GM19099 (cell line): ENCODE measurements around the gene PITPNC1.

Source experiments
- POLR2A ChIP-seq: IDR thresholded peaks from 3 replicates; pipeline ENCODE4 v1.6.1; 2011; ENCODE audit warnings: low read depth; ENCODE audit not compliant: insufficient read length; ENCODE audit errors: extremely low read depth

PITPNC1 gene

DNA sequence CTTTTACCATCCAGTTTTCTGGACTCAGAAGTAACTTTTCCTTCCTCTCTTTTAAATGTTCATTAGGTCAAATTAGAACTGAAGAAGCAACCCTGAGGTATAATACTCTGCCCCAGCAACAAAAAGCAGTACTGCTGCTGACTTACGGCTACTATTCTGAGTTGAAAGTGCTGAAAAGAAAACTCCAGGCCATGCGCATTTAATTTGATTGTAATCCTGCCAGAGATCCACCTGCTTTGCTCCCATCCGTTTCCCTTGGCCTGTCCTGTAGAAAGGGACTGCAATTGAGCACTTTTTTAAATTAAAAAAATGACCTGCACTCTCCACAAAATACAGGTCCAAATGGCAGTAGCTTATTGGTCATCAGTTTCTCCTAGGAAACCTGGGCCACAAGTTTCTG is 61.6 kb downstream of the PITPNC1 start:
- TF ChIP-seq POLR2A, result no peak

DNA sequence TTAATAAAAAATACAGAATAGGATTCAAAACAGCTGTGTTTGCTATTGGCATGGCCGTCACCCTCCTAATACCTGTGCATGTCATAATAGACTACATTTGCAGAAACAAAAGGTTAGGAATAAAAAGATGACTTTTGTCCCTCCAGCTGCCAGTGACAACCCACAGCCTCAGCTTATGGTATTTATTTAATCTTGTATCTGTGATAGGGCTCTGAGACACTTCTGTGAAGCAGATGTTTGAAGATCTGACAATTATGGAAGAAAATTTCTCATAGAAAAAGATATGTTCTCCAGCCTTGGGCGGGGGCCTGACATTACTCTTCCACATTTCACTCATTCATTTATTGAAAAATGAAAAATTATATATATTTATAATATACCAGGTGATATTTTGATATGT is 62.2 kb downstream of the PITPNC1 start:
- no peak for TF ChIP-seq POLR2A

DNA sequence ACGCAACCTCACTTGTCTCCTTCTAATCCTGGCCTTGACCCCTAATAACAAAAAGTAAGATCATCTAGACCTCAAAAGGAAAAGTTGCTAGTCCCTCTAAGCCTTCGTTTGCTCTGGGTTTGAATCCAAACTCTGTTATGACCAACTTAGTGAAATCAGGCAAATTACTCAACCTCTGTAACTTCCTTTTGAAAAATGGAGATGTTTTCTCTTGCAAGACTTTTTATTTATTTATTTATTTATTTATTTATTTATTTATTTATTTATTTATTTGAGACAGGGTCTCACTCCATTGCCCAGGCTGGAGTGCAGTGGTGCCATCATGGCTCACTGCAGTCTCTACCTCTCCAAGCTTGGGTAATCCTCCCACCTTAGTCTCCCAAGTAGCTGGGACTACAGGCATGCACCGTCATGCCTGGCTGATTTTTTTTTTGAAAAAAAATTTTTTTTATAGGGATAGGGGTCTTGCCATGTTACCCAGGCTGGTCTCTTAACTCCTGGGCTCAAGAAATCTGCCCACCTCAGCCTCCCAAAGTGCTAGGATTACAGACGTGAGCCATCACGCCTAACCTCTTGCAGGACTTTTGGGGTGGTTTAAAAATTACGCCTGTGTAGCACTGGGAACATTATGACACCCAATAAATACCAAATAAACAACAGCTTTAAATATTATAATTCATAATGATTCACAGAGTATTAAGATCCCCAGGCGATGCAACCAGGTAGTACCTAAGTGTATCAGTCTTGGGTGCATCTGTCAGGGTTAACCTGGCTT is 63.4 kb downstream of the PITPNC1 start:
- no peak for TF ChIP-seq POLR2A

DNA sequence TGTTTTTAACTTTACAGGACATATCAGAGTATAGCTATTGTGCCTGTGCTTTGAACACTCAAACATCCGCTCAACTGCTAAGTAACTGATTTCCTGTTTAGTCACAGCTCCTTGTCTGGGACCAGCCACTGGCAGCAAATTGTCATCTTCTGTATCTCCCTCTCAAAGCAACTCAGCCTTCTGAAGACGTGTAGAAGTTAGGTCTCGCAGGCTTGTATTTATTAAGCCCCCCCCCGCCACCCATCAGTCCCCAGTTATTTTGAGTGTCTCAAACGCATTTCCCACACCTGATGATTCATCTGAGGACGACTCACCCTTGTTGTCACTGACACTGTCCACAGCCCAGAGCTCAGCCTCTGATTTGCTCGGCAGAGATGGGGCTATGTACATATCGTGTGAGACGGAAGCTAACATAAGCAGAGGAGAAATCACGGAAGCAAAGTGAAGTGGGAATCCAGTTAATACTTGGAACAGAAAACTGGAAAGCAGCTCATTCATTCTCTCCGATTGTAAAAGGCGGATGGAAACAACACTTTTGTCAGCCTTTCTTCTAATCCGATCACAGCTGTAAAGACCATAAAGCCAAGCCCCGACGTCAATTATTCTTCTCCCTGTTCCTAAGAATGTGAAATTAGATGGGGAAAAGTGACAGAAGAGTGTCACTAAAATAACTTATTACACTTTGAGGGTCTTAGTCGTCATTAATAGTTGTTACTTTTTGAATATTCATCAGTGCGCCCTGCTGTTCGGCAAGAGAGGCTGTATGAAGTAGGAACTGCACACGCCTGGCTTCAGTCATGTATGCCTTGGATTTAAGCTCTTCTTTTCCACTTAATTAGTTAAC is 64.2 kb downstream of the PITPNC1 start:
- TF ChIP-seq POLR2A, result no peak

DNA sequence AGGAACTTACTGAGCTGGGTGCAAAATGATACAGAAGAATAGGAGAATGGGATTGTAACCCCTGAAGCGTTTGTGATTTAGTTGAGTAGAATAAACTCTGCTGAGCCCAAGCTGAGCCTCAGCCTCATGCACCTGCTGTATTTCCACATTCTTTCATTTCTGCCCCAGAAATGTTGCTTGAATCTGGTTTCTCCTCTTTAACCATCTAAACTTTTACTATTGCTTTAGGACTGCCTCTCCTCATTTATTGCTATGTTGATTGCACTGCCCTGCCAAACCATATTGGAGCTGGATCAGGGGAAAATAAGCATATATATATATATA is 64.8 kb downstream of the PITPNC1 start:
- TF ChIP-seq POLR2A, result no peak

DNA sequence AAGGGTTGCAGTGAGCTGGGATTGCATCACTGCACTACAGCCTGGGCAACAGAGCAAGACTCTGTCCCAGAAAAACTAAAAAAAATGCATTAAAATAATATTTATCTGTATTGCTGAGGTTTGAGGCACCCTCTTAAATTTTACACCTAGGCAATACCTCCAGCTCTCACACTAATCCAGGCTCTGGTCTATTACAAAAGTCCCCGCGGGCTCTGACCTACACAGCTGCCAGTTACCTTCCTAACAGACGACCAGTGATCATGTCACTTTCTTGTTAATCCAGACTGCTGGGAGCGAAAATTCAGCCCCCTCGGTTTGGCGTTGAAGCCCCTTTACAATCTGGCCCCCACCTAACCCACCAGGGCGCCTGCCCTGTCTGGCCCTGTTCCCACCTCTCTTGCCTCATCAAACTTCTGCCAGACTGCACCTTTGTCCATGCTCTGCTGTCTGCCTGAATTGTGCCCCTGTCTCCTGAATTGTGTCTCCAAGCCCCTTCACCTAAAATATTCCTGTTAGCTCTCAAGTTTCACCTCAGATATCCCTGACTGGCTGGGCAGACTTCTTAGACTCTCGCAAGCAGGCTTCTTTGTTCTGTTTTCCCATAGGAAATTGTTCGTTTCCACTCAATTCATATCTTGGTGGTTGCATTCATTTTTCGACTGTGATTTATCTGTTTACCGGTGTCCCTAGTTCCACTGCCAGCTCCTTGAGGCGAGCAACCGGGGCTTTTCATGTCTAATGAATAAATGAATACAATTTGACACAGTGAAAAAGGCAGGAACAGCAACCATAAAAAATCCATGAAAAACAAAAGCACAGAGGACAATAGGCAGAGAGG is 65.9 kb downstream of the PITPNC1 start:
- no peak for TF ChIP-seq POLR2A

DNA sequence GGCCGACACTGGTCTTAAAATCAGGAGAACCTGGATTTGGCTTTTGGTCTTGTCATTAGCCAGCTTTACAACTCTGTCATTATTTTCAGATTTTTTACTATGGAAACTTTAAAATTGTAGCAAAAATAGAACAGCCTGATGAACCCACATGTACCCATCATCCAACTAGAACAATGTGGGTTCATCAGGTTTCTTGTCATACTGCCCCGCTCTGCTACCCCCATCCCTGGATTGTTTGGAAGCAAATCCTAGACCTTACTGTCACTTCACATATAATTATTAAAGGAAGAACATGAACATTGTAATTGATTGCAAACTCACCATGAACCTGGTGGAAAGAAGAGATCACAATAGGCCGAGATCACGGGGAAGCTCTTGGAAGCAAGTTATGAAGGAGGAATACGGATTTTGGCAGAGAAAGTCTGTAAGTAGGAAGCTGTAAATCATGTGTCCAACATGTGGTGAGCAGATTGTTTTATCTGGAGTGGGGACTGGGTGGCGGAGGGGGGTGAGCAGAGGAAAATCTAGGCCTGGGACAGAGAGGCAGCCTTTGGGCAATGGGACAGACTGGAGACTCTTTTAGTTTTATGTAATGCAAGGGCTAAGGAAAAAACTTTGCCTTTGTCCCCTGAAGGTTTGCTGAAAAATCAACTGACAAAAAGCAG is 67.0 kb downstream of the PITPNC1 start:
- TF ChIP-seq POLR2A, result no peak

DNA sequence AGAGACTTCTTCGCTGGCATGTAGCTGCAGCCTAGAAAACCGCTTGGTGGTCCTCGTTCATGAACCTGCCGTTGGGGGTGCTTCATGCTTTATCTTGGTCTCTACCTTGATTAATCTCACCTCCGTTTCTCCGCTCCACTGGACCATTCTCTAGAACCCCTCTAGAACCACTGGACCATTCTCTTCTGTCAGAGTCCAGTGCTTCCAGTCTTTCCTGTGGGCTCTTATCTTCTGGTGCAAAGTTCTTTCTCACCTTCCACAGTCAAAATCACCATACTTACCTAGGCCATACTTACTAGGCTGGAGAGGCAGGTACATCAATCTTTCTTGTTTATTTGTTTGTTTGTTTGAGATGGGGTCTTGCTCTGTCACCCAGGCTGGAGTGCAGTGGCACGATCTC is 71.4 kb downstream of the PITPNC1 start:
- no peak for TF ChIP-seq POLR2A

DNA sequence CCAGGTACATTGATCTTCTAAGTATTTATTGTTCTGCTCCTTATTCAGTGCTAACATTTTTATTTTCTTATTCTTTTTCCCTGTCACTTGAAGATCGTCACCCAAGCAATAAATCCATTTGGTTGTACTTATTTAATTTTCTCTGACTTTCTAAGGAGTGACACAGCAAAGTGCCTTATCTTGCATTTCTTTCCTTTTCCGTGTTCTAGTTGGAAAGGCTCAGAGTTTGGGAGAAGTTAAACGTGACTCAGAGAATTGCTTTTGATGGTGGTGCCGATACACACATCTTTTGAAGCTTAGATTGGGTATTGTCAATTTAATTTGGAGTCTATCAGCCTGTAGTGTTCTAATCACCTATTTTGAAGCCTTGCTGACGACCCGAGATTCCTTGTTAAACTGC is 72.0 kb downstream of the PITPNC1 start:
- TF ChIP-seq POLR2A, result no peak

DNA sequence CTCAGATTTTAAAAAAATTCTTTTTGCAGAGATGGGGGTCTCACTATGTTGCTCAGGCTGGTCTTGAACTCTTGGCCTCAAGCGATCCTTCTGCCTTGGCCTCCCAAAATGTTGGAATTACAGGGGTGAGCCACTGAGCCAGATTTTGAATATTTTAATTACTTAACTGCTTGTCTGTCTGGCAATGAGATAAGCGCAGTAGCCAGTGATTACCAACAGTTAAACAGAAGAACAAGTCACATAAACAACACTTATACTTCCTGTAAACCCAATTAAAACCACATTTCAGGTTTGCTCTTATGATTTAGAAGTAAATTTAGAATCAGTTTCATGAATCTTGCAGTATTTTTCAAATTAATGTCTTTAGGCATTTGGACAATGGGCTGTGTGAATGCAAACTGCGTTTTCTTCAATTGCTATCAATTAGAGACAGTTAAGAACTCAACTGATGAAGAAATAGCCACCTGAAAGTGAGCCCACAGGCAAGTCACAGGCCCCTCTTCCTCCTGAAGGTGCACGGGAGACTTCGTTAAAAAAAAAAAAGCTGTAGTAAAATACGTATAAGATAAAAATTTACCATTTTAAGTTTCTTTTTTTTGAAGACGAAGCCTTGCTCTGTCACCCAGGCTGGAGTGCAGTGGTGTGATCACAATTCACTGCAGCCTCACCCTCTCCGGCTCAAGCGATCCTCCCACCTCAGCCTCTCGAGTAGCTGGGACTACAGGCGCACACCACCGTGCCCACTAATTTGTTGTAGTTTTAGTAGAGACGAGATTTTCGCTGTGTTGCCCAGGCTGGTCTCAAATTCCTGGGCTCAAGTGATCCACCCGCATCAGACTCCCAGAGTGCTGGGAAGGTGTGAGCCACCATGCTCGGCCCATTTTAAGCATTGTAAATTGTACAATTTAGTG is 73.0 kb downstream of the PITPNC1 start:
- no peak for TF ChIP-seq POLR2A

DNA sequence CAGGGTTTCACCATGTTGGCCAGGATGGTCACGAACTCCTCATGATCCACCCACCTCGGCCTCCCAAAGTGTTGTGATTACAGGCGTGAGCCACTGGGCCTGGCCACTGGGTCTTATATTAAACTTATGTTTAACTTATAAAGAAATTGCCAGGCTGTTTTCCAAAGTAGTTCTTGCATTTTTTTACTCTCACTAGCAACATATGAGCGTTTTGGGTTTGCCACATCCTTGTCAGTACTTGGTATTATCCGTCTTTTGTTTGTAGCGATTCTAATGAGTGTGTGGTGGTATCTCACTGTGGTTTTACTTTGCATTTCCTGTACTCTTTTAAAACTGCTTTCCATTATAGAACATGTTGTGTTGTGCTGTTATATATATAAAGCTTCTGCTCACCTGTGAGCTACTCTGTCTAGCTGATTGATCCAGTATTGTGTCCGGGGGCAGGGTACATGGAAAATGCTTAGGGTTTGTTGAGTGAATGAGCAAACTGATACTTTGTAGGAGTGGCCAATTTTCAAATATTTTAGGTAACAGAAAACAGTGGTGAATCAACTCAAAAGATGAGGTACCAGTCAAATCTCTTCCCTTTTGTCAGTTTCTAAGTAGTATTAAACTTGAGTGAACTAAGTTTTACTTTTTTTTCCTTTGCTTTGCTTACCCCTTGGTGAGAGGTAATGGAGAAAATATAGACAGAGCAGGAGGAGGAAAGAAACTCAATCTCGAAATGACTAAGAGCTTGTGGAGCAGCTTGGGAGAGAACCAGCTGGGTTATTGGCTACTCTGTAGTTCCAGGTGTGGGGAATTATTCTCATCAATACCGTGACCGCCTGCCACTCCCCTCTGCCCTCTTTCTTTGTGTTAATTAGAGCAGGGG is 75.8 kb downstream of the PITPNC1 start:
- no peak for TF ChIP-seq POLR2A

DNA sequence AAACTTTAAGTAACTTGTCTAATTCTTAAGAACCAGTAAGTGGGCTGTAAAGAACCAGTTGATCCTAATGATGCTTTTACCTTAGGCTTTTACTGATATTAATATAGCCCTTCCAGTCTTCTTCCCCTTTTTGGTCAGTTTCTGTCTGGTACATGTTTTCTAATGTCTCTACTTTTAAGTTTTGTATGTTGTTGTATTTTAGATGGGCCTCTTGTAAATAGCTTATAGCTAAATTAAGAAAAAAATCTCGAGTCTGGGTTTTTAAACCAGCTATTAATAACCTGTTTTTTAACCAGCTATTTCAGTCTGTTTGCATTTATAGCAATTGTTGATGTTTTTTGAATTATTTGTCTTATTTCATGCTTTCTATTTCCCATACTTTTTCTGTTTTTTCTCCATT is 79.0 kb downstream of the PITPNC1 start:
- TF ChIP-seq POLR2A, result no peak

DNA sequence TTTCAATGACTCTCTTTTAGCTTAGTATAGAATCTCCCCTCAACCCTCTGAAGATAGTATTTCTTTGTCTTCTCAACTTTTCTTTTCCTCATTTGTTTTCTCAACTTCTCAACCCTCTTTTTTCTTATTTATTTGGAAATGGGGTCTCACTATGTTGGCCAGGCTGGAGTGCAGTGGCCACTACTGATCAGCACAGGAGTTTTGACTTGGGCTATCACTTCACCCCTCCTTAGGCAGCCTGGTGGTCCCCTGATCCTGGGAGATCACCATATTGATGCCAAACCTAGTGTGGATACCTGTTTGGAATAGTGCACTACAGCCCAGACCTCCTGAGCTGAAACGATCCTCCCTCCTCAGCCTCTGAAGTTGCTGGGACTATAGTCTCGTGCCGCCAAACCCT is 79.8 kb downstream of the PITPNC1 start:
- TF ChIP-seq POLR2A, result no peak
